SK-N-SH treated with all-trans-retinoic acid at 6 μM for 48 hours (cell line): ENCODE data around the gene NTN1.

ENCODE experiments used
- ATAC-seq: fragments of 200-7000 bp; cut with Tn5 transposase; 3 replicates; pipeline ENCODE4 v1.9.1; 2020; ENCODE audit warnings: mild to moderate bottlenecking, moderate library complexity
- BACH2 ChIP-seq: fragments of 250-450 bp; sonication (Bioruptor Pico); IDR thresholded peaks from 2 replicates; pipeline ENCODE4 v1.9.0; 2021; ENCODE audit warnings: mild to moderate bottlenecking, borderline replicate concordance
- CSDC2 ChIP-seq: fragments of 250-450 bp; sonication (Bioruptor Pico); IDR thresholded peaks from 2 replicates; pipeline ENCODE4 v1.5.0; 2020; ENCODE audit warnings: mild to moderate bottlenecking, moderate library complexity
- ESRRG ChIP-seq: fragments of 250-450 bp; sonication (Bioruptor Pico); IDR thresholded peaks from 2 replicates; pipeline ENCODE4 v1.6.1; 2021; ENCODE audit warnings: mild to moderate bottlenecking
- GLIS3 ChIP-seq: fragments of 250-450 bp; sonication (Bioruptor Pico); IDR thresholded peaks from 2 replicates; pipeline ENCODE4 v1.5.0; 2020; ENCODE audit warnings: mild to moderate bottlenecking, moderate library complexity
- ISL1 ChIP-seq: fragments of 250-450 bp; sonication (Bioruptor Pico); IDR thresholded peaks from 2 replicates; pipeline ENCODE4 v2.1.2; 2022; ENCODE audit warnings: mild to moderate bottlenecking, moderate library complexity
- OSR1 ChIP-seq: fragments of 250-450 bp; sonication (Bioruptor Pico); IDR thresholded peaks from 2 replicates; pipeline ENCODE4 v1.8.0; 2022; ENCODE audit warnings: moderate library complexity, mild to moderate bottlenecking, inconsistent platforms
- SNAI2 ChIP-seq: fragments of 250-450 bp; sonication (Bioruptor Pico); IDR thresholded peaks from 2 replicates; pipeline ENCODE4 v1.5.0; 2020; ENCODE audit warnings: mild to moderate bottlenecking, moderate library complexity
- TCF4 ChIP-seq: fragments of 250-450 bp; sonication (Bioruptor Pico); IDR thresholded peaks from 2 replicates; pipeline ENCODE4 v1.8.0; 2021; ENCODE audit warnings: mild to moderate bottlenecking, moderate library complexity, borderline replicate concordance
- TOX ChIP-seq: fragments of 250-450 bp; sonication (Bioruptor Pico); IDR thresholded peaks from 2 replicates; pipeline ENCODE4 v1.8.0; 2021; ENCODE audit warnings: mild to moderate bottlenecking, moderate library complexity, borderline replicate concordance
- ZC3H10 ChIP-seq: fragments of 250-450 bp; sonication (Bioruptor Pico); IDR thresholded peaks from 2 replicates; pipeline ENCODE4 v1.5.1; 2021; ENCODE audit warnings: mild to moderate bottlenecking, moderate library complexity
- ZFP3 ChIP-seq: fragments of 250-450 bp; sonication (Bioruptor Pico); IDR thresholded peaks from 2 replicates; pipeline ENCODE4 v1.5.0; 2020; ENCODE audit warnings: mild to moderate bottlenecking, moderate library complexity
- ZFP30 ChIP-seq: fragments of 450-650 bp; formaldehyde crosslinking; IDR thresholded peaks from 2 replicates; pipeline ENCODE4 v1.5.0; 2022; ENCODE audit warnings: mild to moderate bottlenecking, moderate library complexity
- ZNF565 ChIP-seq: fragments of 450-650 bp; formaldehyde crosslinking; conservative IDR thresholded peaks from 2 replicates; pipeline ENCODE4 v1.5.0; 2020; ENCODE audit warnings: low read depth, mild to moderate bottlenecking, moderate library complexity
- ZNF70 ChIP-seq: fragments of 450-650 bp; formaldehyde crosslinking; IDR thresholded peaks from 2 replicates; pipeline ENCODE4 v1.5.0; 2020; ENCODE audit warnings: mild to moderate bottlenecking, moderate library complexity
- ZNF8 ChIP-seq: fragments of 450-650 bp; formaldehyde crosslinking; IDR thresholded peaks from 2 replicates; pipeline ENCODE4 v1.5.0; 2020; ENCODE audit warnings: mild to moderate bottlenecking, moderate library complexity
- TF ChIP-seq, protein P1 (sequence below): fragments of 250-450 bp; sonication (Bioruptor Pico); IDR thresholded peaks from 2 replicates; pipeline ENCODE4 v1.5.0; 2020; ENCODE audit warnings: mild to moderate bottlenecking, moderate library complexity
- TF ChIP-seq, protein P2 (sequence below): fragments of 250-450 bp; sonication (Bioruptor Pico); IDR thresholded peaks from 2 replicates; pipeline ENCODE4 v1.5.1; 2021; ENCODE audit warnings: mild to moderate bottlenecking, moderate library complexity
- TF ChIP-seq, protein P3 (sequence below): fragments of 250-450 bp; sonication (Bioruptor Pico); IDR thresholded peaks from 2 replicates; pipeline ENCODE4 v1.5.1; 2020; ENCODE audit warnings: low read depth, mild to moderate bottlenecking, moderate library complexity

Gene NTN1

DNA sequence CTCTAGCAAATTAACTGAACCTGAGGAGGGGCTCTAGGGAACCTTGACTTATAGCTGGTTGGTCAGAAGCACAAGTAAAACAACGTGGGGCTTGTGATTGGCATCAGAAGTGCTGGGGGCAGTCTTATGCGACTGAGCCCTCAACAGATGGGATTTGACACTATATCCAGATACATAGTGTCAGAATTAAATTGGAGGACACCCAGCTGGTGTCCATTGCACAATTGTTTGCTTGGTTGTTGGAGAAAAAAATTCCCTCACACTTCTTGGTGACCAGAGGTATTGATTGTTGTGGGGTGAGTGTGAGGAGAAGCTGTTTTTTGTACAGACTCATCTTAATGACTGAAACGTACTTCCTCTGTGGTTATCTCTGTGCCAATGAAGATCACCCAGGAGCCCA, 59.7 kb downstream of the NTN1 start:
- TF ChIP-seq OSR1 (CRISPR knock-in tag) (no peak), ZFP3 (CRISPR knock-in tag) (no peak), TOX (CRISPR knock-in tag) (no peak), ZNF565 (no peak), ESRRG (no peak), ZFP30 (CRISPR knock-in tag) (no peak), BACH2 (CRISPR knock-in tag) (no peak), GLIS3 (CRISPR knock-in tag) (no peak), CSDC2 (CRISPR knock-in tag) (no peak)
- TF ChIP-seq, protein P1, sequence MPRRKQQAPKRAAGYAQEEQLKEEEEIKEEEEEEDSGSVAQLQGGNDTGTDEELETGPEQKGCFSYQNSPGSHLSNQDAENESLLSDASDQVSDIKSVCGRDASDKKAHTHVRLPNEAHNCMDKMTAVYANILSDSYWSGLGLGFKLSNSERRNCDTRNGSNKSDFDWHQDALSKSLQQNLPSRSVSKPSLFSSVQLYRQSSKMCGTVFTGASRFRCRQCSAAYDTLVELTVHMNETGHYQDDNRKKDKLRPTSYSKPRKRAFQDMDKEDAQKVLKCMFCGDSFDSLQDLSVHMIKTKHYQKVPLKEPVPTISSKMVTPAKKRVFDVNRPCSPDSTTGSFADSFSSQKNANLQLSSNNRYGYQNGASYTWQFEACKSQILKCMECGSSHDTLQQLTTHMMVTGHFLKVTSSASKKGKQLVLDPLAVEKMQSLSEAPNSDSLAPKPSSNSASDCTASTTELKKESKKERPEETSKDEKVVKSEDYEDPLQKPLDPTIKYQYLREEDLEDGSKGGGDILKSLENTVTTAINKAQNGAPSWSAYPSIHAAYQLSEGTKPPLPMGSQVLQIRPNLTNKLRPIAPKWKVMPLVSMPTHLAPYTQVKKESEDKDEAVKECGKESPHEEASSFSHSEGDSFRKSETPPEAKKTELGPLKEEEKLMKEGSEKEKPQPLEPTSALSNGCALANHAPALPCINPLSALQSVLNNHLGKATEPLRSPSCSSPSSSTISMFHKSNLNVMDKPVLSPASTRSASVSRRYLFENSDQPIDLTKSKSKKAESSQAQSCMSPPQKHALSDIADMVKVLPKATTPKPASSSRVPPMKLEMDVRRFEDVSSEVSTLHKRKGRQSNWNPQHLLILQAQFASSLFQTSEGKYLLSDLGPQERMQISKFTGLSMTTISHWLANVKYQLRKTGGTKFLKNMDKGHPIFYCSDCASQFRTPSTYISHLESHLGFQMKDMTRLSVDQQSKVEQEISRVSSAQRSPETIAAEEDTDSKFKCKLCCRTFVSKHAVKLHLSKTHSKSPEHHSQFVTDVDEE: no peak
- TF ChIP-seq, protein P2, sequence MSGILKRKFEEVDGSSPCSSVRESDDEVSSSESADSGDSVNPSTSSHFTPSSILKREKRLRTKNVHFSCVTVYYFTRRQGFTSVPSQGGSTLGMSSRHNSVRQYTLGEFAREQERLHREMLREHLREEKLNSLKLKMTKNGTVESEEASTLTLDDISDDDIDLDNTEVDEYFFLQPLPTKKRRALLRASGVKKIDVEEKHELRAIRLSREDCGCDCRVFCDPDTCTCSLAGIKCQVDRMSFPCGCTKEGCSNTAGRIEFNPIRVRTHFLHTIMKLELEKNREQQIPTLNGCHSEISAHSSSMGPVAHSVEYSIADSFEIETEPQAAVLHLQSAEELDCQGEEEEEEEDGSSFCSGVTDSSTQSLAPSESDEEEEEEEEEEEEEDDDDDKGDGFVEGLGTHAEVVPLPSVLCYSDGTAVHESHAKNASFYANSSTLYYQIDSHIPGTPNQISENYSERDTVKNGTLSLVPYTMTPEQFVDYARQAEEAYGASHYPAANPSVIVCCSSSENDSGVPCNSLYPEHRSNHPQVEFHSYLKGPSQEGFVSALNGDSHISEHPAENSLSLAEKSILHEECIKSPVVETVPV: no peak
- ATAC-seq: no peak

DNA sequence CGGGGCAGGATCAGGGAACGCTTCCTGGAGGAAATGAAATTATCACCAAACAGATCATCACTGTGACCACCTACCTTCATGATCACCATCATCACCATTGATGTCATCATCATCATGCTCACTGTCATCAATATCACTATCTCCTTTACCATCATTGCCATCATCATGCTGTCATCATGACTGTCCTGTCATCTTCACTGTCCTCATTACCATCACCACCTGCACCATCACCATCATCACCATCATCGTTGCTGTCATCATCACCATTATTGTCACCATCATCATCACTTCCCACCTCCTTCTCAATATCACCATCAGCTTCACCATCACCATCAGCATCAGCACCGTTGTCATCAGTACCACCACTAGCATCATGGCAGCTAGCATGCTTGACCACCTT, 65.3 kb downstream of the NTN1 start:
- no peak for ATAC-seq
- TF ChIP-seq CSDC2 (CRISPR knock-in tag) (no peak), TOX (CRISPR knock-in tag) (no peak), BACH2 (CRISPR knock-in tag) (no peak), ZFP30 (CRISPR knock-in tag) (no peak), TCF4 (CRISPR knock-in tag) (no peak), GLIS3 (CRISPR knock-in tag) (no peak), ISL1 (no peak)
- TF ChIP-seq, protein P1: no peak
- TF ChIP-seq, protein P2: no peak

DNA sequence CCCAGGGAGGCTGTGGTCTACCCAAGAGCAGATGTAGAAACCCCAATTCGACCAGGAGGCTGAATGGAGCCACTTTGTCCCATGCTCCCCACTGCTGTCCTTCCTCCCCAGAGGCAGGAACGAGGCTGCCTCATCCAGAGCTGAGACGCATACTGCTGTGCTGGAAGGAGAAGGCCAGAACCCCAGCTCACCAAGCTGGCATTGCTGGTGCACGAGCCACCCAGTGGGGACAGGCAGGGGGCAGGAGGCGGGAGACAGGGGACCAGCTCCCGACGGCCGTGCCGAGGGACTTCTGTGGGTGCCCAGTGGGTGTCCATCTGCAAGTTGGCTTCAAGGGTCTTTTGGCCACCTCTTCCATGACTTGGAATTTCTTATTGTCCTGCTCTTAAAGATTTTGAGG, 66.6 kb downstream of the NTN1 start:
- TF ChIP-seq ZFP30 (CRISPR knock-in tag): no peak
- TF ChIP-seq ZNF70 (CRISPR knock-in tag): no peak
- TF ChIP-seq ZC3H10 (CRISPR knock-in tag): no peak
- TF ChIP-seq GLIS3 (CRISPR knock-in tag): no peak
- TF ChIP-seq, protein P3, sequence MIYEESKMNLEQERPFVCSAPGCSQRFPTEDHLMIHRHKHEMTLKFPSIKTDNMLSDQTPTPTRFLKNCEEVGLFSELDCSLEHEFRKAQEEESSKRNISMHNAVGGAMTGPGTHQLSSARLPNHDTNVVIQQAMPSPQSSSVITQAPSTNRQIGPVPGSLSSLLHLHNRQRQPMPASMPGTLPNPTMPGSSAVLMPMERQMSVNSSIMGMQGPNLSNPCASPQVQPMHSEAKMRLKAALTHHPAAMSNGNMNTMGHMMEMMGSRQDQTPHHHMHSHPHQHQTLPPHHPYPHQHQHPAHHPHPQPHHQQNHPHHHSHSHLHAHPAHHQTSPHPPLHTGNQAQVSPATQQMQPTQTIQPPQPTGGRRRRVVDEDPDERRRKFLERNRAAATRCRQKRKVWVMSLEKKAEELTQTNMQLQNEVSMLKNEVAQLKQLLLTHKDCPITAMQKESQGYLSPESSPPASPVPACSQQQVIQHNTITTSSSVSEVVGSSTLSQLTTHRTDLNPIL (CRISPR knock-in tag): no peak
- no peak for TF ChIP-seq BACH2 (CRISPR knock-in tag)
- ATAC-seq: no peak

DNA sequence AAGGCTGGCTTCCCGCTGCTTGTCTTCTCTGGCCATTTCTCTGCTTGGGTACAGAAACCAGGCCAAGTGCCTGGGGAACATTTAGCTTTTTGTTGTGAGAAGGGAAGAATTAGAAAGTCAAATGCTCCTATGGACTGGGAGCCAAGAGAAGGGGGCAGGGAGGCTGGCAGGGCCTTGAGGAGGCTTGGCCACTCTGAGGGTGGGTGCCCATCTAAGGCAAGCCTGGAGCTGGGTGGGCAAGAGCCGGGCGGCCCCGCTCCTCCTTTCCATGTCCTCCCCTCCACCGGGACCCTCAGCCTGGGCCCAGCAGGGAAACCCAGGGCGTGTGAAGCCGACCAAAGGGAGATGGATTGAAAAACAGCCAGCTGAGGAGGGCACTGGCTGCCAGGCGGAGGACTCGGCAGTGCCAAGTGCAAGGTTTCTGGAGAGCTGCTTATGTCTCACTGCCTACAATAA, 69.4 kb downstream of the NTN1 start:
- ATAC-seq: no peak
- no peak for TF ChIP-seq CSDC2 (CRISPR knock-in tag)
- no peak for TF ChIP-seq ZFP3 (CRISPR knock-in tag)
- TF ChIP-seq ZNF565: no peak
- TF ChIP-seq BACH2 (CRISPR knock-in tag): no peak
- TF ChIP-seq GLIS3 (CRISPR knock-in tag): no peak
- TF ChIP-seq, protein P3 (CRISPR knock-in tag): no peak
- TF ChIP-seq ZNF70 (CRISPR knock-in tag): no peak
- TF ChIP-seq OSR1 (CRISPR knock-in tag): no peak
- no peak for TF ChIP-seq ZNF8 (CRISPR knock-in tag)
- no peak for TF ChIP-seq ESRRG
- no peak for TF ChIP-seq SNAI2 (CRISPR knock-in tag)
- TF ChIP-seq, protein P1: no peak
